AG10803 (cell line): ENCODE data around the gene ATP4A.

Experiments used
- DNase-seq: peaks from one replicate; pipeline ENCODE4 v3.0.0; 2010; ENCODE audit warnings: low read depth
- H3K4me3 ChIP-seq: 2 replicates; pipeline ENCODE4 v1.5.1; 2011; ENCODE audit warnings: mild to moderate bottlenecking, low read length, control low read depth
- TF ChIP-seq, protein P1 (sequence below): conservative IDR thresholded peaks from 2 replicates; pipeline ENCODE4 v1.5.1; 2011; ENCODE audit warnings: mild to moderate bottlenecking, low read length, control low read depth, inconsistent platforms

Gene ATP4A

DNA sequence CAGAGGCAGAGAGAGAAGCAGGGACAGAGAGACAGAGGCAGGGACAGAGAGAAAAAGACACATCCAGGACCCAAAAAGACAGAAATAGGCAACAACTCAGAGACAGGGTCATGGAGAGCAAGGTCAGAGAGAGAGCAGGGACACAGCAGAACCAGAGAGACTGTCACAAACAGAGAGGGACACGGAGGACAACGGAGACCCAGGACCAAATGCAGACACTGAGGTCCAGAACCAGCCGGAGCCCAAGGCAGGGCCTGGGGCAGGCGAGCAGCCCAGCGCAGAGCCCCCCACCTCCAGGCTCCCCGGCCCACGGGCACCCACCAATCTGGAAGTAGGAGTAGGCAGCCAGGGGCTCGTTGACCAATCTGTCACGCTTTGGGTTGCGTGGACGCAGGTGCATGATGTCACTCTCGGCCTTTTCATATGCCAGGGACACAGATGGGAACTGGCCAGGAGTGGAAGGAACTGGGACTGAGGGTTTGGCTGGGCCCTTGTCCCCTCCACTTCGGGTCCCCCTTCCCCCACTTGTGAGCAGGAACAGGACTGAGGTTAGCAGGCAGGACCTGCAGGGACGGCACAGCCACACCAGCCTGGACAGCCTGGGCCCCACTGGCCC is 10.0 kb downstream of the ATP4A start:
- TF ChIP-seq, protein P1, sequence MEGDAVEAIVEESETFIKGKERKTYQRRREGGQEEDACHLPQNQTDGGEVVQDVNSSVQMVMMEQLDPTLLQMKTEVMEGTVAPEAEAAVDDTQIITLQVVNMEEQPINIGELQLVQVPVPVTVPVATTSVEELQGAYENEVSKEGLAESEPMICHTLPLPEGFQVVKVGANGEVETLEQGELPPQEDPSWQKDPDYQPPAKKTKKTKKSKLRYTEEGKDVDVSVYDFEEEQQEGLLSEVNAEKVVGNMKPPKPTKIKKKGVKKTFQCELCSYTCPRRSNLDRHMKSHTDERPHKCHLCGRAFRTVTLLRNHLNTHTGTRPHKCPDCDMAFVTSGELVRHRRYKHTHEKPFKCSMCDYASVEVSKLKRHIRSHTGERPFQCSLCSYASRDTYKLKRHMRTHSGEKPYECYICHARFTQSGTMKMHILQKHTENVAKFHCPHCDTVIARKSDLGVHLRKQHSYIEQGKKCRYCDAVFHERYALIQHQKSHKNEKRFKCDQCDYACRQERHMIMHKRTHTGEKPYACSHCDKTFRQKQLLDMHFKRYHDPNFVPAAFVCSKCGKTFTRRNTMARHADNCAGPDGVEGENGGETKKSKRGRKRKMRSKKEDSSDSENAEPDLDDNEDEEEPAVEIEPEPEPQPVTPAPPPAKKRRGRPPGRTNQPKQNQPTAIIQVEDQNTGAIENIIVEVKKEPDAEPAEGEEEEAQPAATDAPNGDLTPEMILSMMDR: no peak
- H3K4me3 ChIP-seq: no peak overlapping the region
- no peak for DNase-seq

DNA sequence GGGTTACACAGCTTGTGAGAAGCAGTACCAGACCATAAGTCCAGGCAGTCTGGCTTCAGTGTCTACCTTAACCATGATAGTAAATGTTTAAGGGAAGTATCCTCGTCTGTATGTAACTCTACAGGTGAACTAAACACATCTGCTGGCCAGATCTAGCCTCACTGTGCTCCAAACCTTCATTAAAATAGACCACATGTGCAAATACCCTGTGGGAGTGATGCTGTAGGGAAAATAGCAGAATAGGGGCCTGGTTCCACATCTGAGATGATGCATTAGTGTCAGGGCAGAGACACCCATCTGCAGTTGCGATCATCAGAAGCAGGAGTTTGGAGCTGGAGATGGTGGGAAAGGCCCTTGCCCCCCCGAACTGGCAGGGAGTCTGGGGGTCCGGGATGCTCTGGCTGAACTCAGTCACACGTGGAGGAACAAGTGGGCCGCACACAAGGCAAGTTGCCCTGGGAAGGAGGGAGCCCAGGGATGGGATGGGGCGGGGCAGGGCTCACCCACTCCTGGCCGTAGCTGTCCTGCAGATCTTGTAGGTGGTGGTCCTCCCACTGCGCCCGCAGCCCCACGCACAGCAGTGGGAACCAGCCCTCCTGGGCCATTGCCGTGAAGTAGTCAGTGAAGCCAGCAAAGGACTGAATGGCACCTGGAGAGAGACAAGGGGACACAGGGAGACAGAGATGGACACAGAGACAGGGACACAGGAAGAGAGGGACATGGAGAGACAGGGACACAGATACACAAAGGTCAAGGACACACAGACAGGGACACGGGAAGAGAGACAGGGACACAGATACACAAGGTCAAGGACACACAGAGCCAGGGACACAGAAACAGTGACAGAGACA is 10.7 kb downstream of the ATP4A start:
- TF ChIP-seq, protein P1: no peak
- H3K4me3 ChIP-seq: no peak overlapping the region
- DNase-seq: no peak

DNA sequence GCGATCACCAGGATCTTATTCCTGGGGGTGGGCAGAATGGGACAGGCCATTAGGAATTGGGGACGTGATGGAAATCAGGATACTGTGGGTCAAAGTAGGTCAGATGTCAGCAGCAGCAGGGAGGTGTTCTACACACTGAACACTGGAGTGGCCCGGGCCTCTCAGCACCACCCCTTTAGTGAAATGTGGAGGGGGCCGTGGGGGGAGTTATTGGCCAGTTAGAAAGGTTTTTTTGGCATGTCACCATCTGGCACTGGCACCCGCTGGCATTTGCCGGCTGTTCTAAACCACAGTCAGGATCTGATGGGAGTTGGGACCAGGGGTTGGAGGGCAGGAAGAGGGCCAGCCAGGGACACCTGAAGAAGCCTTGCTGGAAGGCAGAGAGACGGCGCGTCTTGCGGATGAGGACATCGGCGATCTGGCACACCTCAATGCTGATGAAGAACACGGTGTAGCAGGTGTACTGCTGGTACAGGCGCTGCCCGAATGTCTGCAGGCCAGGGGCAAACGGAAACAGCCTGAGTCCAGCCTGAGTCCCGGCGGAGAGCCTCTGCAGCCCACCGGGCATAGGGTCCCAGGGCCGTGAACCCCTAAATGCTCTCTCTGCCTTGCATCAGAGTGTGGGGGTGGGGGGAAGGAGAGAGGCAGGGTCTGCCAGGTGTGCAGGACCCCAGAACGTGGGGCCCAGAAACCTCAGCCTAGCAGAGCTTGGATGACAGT is 12.2 kb downstream of the ATP4A start:
- TF ChIP-seq, protein P1: no peak
- no peak overlapping the region for H3K4me3 ChIP-seq
- no peak for DNase-seq

DNA sequence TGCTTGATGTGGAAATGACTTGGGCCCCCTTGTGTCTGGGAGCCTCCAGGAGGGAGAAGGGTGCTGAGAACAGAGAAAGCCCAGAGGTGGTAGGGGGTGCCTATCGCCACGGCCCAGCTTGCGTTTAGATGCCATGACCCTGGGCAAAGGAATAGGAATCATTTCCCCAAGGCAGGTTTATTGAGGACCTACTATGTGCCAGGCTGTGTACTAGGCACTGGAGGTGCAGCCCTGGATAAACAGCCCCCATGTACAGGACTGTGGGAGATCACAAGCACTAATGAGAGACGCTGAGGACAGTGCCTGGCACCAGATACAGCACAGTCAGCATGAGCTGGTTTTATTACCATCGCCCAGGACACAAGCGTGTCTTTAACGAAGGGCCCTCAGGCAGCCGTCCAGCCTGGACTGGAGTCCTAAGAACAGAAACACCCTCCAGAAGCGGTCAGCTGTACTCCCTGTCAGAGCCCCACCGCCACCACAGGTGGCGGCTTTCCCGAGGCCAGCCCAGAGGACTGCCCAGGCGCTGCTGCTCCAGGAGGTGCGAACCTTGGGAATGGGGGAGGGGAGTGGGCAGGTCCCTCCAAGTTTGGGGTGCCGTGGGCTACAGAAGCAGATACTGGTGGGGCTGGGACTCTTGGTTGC is 13.5 kb downstream of the ATP4A start:
- H3K4me3 ChIP-seq: no peak overlapping the region
- DNase-seq: no peak
- TF ChIP-seq, protein P1: no peak

DNA sequence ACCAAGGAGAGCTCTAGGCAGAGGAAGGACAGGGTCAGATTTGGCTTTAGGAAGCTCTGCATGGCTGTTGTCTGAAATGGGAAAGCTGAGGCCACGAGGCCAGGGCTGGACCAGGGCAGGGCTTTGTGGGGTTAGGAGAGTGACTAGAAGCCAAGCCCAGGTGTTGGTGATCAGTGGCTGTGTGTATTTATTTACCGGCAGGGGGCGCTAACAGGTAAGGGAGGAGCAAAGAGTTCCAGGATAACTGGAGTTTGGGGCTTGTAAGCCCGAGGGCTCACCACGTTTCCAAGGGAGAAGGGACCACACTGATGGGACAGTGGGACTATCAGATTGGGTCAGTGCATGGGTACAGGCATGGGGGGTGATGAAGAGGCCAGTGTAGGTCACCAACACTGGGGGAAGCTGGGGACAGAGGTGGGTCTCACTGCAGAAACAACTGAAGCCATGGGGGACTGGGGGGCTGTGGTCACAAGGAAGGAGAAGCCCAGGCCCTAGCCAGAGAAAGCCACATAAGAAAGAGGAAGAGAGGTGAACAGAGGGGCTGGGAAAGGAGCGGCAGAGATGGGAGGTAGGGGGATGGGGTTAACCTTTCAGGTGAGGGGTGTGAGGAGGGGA is 14.2 kb downstream of the ATP4A start:
- no peak overlapping the region for H3K4me3 ChIP-seq

DNA sequence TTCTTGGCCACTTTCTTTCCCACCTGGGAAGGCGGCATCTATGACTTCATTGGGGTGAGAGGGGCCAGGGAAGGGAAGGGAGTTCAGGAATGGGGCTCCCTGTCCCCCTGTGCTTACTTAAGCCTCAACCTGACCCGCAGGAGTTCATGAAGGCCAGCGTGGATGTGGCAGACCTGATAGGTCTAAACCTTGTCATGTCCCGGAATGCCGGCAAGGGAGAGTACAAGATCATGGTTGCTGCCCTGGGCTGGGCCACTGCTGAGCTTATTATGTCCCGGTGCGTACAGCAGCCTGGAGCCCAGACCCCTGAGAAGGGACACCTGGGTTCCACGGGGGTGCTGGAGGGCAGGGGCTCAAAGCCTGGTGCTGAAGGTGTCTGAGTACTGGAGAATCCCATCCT is 16.9 kb downstream of the ATP4A start:
- H3K4me3 ChIP-seq: peak overlapping the region; percentile 86
- TF ChIP-seq, protein P1: no peak
- no peak for DNase-seq

More for the DNA sequence above, 14.2 kb downstream of the ATP4A start:
- TF ChIP-seq, protein P1: peak; percentile 68
- peak; percentile 66 for DNase-seq
